K562 (cell line): ENCODE measurements around the gene S100A2. TPM values are rescaled to one million over a fixed set of nuclear protein-coding genes. Genes with fewer than 3 reads are reported as not detected.

Experiments used
- CHD4 ChIP-seq: fragments of 200-600 bp; sonication (generic); IDR thresholded peaks from 3 replicates; pipeline ENCODE4 v1.6.1; 2012; ENCODE audit warnings: low read depth, mild to moderate bottlenecking, mixed read lengths, low read length, inconsistent platforms; ENCODE audit not compliant: insufficient read depth, insufficient replicate concordance, poor library complexity, severe bottlenecking
- GTF2A2 ChIP-seq: IDR thresholded peaks from 2 replicates; pipeline ENCODE4 v1.6.1; 2016; ENCODE audit warnings: mild to moderate bottlenecking, missing genetic modification characterization, missing compliant biosample characterization
- IRF2 ChIP-seq: sonication (generic); formaldehyde crosslinking; IDR thresholded peaks from 2 replicates; pipeline ENCODE4 v1.8.1; 2022; ENCODE audit warnings: mild to moderate bottlenecking, missing genetic modification reagents
- KAT8 ChIP-seq: fragments of 450-650 bp; IDR thresholded peaks from 2 replicates; pipeline ENCODE4 v1.6.1; 2016; ENCODE audit warnings: low read depth, mild to moderate bottlenecking
- KDM1A ChIP-seq, 2 experiments: fragments of 450-650 bp; IDR thresholded peaks; 2 replicates each; pipeline ENCODE4 v1.6.1; 2016; ENCODE audit warnings: mild to moderate bottlenecking in 2 of 2
- KLF1 ChIP-seq: fragments of 450-650 bp; IDR thresholded peaks from 2 replicates; pipeline ENCODE4 v1.6.1; 2016; ENCODE audit warnings: missing genetic modification characterization, missing compliant biosample characterization
- KLF16 ChIP-seq: IDR thresholded peaks from 2 replicates; pipeline ENCODE4 v1.6.1; 2016; ENCODE audit warnings: antibody characterized with exemption
- MAZ ChIP-seq, 2 experiments: fragments of 450-650 bp in 1 of 2; sonication (generic) in 1 of 2; formaldehyde crosslinking; IDR thresholded peaks in 1 of 2; conservative IDR thresholded peaks in 1 of 2; 2 replicates each; pipeline versions ENCODE4 v1.4.0 to v1.5.0; 2020; ENCODE audit warnings: mild to moderate bottlenecking in 1 of 2, missing genetic modification reagents in 1 of 2
- MLX ChIP-seq, 2 experiments: fragments of 450-650 bp in 1 of 2; sonication (generic) in 1 of 2; formaldehyde crosslinking; conservative IDR thresholded peaks; 2 replicates each; pipeline versions ENCODE4 v1.4.0 to v1.8.1; 2020 to 2022; ENCODE audit warnings: mild to moderate bottlenecking in 1 of 2, missing genetic modification reagents in 1 of 2
- NBN ChIP-seq: fragments of 450-650 bp; IDR thresholded peaks from 2 replicates; pipeline ENCODE4 v1.6.1; 2016; ENCODE audit warnings: low read depth, mild to moderate bottlenecking
- NFATC3 ChIP-seq: fragments of 450-650 bp; IDR thresholded peaks from 2 replicates; pipeline ENCODE4 v1.6.1; 2017; ENCODE audit warnings: mild to moderate bottlenecking
- NR2C1 ChIP-seq, 2 experiments: fragments of 450-650 bp; IDR thresholded peaks; 2 replicates each; pipeline ENCODE4 v1.6.1; 2017; ENCODE audit warnings: mild to moderate bottlenecking in 2 of 2, antibody characterized with exemption in 1 of 2, inconsistent platforms in 1 of 2, missing compliant biosample characterization in 1 of 2, missing genetic modification characterization in 1 of 2
- PCBP1 ChIP-seq: fragments of 200-400 bp; formaldehyde crosslinking; IDR thresholded peaks from 2 replicates; pipeline ENCODE4 v1.6.1; 2018; ENCODE audit warnings: mild to moderate bottlenecking, low read depth, low read length; ENCODE audit not compliant: poor library complexity, severe bottlenecking
- RCOR1 ChIP-seq, 2 experiments: IDR thresholded peaks; 2 replicates each; pipeline ENCODE4 v1.6.1; 2012; ENCODE audit warnings: low read depth in 2 of 2, low read length in 2 of 2, borderline replicate concordance in 1 of 2, improper control_type of control experiment in 1 of 2
- SETDB1 ChIP-seq: IDR thresholded peaks from one replicate; pipeline ENCODE4 v1.6.1; 2012; ENCODE audit warnings: low read length, control low read depth, inconsistent platforms
- SP1 ChIP-seq: sonication (generic); formaldehyde crosslinking; IDR thresholded peaks from 2 replicates; pipeline ENCODE4 v1.8.1; 2022; ENCODE audit warnings: mild to moderate bottlenecking, missing genetic modification reagents
- TFAP4 ChIP-seq: sonication (generic); formaldehyde crosslinking; IDR thresholded peaks from 2 replicates; pipeline ENCODE4 v1.8.0; 2022; ENCODE audit warnings: missing genetic modification reagents, mild to moderate bottlenecking, moderate library complexity, borderline replicate concordance
- XRCC3 ChIP-seq: fragments of 450-650 bp; IDR thresholded peaks from 2 replicates; pipeline ENCODE4 v1.6.1; 2017; ENCODE audit warnings: mild to moderate bottlenecking, moderate library complexity
- ZBTB7A ChIP-seq: IDR thresholded peaks from 2 replicates; pipeline ENCODE4 v1.6.1; 2011; ENCODE audit warnings: low read depth, mild to moderate bottlenecking, low read length, moderate library complexity, borderline replicate concordance; ENCODE audit not compliant: control insufficient read depth
- ZC3H4 ChIP-seq: sonication (generic); formaldehyde crosslinking; IDR thresholded peaks from 2 replicates; pipeline ENCODE4 v1.9.0; 2021; ENCODE audit warnings: missing genetic modification reagents, borderline replicate concordance
- ZNF282 ChIP-seq: sonication (generic); formaldehyde crosslinking; IDR thresholded peaks from 2 replicates; pipeline ENCODE4 v1.8.1; 2023; ENCODE audit warnings: missing genetic modification reagents
- ZNF699 ChIP-seq: fragments of 250-450 bp; sonication (Bioruptor Pico); IDR thresholded peaks from 2 replicates; pipeline ENCODE4 v1.8.0; 2021; ENCODE audit warnings: mild to moderate bottlenecking, moderate library complexity; ENCODE audit not compliant: insufficient replicate concordance
- polyA plus RNA-seq, 8 experiments: library from polyadenylated mRNA; depleted of rRNA in 4 of 8; stranded (reverse) in 5 of 8; unstranded in 3 of 8; fragments of >200 nt; fragmentation: Nextera tagmentation in 2 of 8; fragmentation: Illumina TruSeq in 1 of 8; extraction: Ambion mirVana in 2 of 8; extraction: Trizol in 1 of 8; gene quantifications; 2 replicates each; pipeline versions ENCODE4 v1.2.1 to v1.2.3, GENCODE V29; 2011 to 2014; ENCODE audit warnings: inconsistent platforms in 1 of 8, missing spikeins in 1 of 8
- total RNA-seq, 7 experiments: library from RNA; depleted of rRNA in 6 of 7; stranded (reverse); fragments of >200 nt in 6 of 7; fragmentation: Illumina TruSeq in 2 of 7; extraction: Trizol in 2 of 7; gene quantifications; 2 replicates each; pipeline versions ENCODE4 v1.2.1 to v1.2.3, GENCODE V29; 2011 to 2021; ENCODE audit warnings: low replicate concordance in 1 of 7
- TF ChIP-seq, protein P1 (sequence below): IDR thresholded peaks from 3 replicates; pipeline ENCODE4 v1.6.1; 2011; ENCODE audit warnings: borderline replicate concordance, mild to moderate bottlenecking; ENCODE audit not compliant: insufficient read length, insufficient read depth
- TF ChIP-seq, protein P2 (sequence below): fragments of 250-450 bp; sonication (Bioruptor Pico); IDR thresholded peaks from 2 replicates; pipeline ENCODE4 v1.6.1; 2021; ENCODE audit warnings: mild to moderate bottlenecking
- TF ChIP-seq, protein P3 (sequence below): sonication (generic); formaldehyde crosslinking; IDR thresholded peaks from 2 replicates; pipeline ENCODE4 v1.8.1; 2022; ENCODE audit warnings: missing genetic modification reagents

The S100A2 gene
- total and polyA plus RNA-seq, 9 of the 15 experiments (the other 6 are each of a cell fraction or from before 2014, with no cell fraction given): 0.28 to 0.65 (median 0.44) TPM; not detected in 4

- TF ChIP-seq, protein P1, sequence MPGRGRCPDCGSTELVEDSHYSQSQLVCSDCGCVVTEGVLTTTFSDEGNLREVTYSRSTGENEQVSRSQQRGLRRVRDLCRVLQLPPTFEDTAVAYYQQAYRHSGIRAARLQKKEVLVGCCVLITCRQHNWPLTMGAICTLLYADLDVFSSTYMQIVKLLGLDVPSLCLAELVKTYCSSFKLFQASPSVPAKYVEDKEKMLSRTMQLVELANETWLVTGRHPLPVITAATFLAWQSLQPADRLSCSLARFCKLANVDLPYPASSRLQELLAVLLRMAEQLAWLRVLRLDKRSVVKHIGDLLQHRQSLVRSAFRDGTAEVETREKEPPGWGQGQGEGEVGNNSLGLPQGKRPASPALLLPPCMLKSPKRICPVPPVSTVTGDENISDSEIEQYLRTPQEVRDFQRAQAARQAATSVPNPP: no peak
- TF ChIP-seq ZBTB7A (no peak), KLF16 (no peak), ZNF282 (CRISPR knock-in tag) (no peak), NBN (no peak), KLF1 (tag) (no peak), KAT8 (no peak), SP1 (CRISPR knock-in tag) (no peak), CHD4 (no peak), IRF2 (CRISPR knock-in tag) (no peak), GTF2A2 (no peak), NR2C1 (IDR thresholded peaks at IDR 0.05) (peak; percentile 61), NR2C1 (tag; IDR thresholded peaks at IDR 0.05) (no peak), SETDB1 (no peak), MLX (CRISPR knock-in tag; conservative IDR thresholded peaks at IDR 0.05) (no peak), ZC3H4 (CRISPR knock-in tag) (no peak), KDM1A (IDR thresholded peaks at IDR 0.05) (peak; percentile 17 to 32; a peak in 2 of 4 replicates), MAZ (CRISPR knock-in tag; conservative IDR thresholded peaks at IDR 0.05 in 1 of 2, IDR thresholded peaks at IDR 0.05 in 1 of 2) (no peak), TFAP4 (no peak), XRCC3 (no peak), RCOR1 (IDR thresholded peaks at IDR 0.05; ENCODE audit: borderline replicate concordance in 1 of 2, low read depth in 2 of 2, low read length in 2 of 2) (peak in 1 of 2 experiments; percentile 60; a peak in 2 of 4 replicates), PCBP1 (no peak), NFATC3 (no peak), ZNF699 (no peak)
- TF ChIP-seq, protein P2, sequence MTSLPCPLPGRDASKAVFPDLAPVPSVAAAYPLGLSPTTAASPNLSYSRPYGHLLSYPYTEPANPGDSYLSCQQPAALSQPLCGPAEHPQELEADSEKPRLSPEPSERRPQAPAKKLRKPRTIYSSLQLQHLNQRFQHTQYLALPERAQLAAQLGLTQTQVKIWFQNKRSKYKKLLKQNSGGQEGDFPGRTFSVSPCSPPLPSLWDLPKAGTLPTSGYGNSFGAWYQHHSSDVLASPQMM (CRISPR knock-in tag): no peak
- TF ChIP-seq, protein P3, sequence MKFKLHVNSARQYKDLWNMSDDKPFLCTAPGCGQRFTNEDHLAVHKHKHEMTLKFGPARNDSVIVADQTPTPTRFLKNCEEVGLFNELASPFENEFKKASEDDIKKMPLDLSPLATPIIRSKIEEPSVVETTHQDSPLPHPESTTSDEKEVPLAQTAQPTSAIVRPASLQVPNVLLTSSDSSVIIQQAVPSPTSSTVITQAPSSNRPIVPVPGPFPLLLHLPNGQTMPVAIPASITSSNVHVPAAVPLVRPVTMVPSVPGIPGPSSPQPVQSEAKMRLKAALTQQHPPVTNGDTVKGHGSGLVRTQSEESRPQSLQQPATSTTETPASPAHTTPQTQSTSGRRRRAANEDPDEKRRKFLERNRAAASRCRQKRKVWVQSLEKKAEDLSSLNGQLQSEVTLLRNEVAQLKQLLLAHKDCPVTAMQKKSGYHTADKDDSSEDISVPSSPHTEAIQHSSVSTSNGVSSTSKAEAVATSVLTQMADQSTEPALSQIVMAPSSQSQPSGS (CRISPR knock-in tag): no peak
Measured at GRCh38 chr1:153538315-153538821, 27.3 kb downstream of the S100A2 start (continued).
